Measurements from ENCODE around the gene CD80.

Gene CD80

DNA sequence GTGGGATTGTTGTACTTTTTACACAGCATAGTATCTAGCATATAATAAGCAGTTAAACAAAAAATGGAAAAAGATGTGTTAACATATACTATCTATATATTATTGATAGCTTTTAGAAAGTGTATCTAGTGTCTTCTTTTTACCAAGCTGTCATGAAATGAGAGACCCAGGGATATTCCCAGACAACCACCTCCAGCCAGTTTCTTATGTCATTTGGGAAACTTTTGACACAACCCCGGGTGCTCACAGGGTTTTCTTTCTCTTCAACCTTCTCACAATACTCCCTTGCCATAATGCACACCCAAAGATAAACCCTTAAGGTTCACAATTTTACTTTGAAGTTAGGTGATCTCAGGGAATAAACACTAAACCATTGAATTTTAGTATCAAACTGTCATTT, 33.4 kb upstream of the CD80 start:
- Histone ChIP-seq H3F3A (ENCODE audit: insufficient read depth, low read length) (no peaks in the 10 kb centered on the region), H4K20me1 (ENCODE audit: insufficient read depth, low read length) (no peaks in the 10 kb centered on the region), H3K9me3 (ENCODE audit: low read length) (no peaks in the 10 kb centered on the region; the same call in 1 of the 2 replicates), H3K4me1 (ENCODE audit: insufficient read depth, low read length, severe bottlenecking) (no peaks in the 10 kb centered on the region), H3K27me3 (ENCODE audit: insufficient read depth, low read length) (0 out of 2 replicates have a peak, but pooled peaks cover 7% of the 10 kb centered on the region), H2AFZ (ENCODE audit: low read length) (no peak overlapping the region), H3K4me3 (ENCODE audit: low read depth, low read length, poor library complexity, severe bottlenecking) (no peak overlapping the region), H3K9me2 (ENCODE audit: low read depth, low read length) (no peaks in the 10 kb centered on the region), H3K4me2 (ENCODE audit: low read length) (no peak overlapping the region), H3K9ac (ENCODE audit: low read length) (no peak overlapping the region), H3K27ac (ENCODE audit: low read depth, low read length, poor library complexity, severe bottlenecking) (no peak overlapping the region), H3K79me2 (ENCODE audit: insufficient read depth, low read length) (no peaks in the 10 kb centered on the region), H3K36me3 (ENCODE audit: insufficient read depth, low read length) (no peaks in the 10 kb centered on the region; the same call in 1 of the 2 replicates)
- TF ChIP-seq, protein P1, sequence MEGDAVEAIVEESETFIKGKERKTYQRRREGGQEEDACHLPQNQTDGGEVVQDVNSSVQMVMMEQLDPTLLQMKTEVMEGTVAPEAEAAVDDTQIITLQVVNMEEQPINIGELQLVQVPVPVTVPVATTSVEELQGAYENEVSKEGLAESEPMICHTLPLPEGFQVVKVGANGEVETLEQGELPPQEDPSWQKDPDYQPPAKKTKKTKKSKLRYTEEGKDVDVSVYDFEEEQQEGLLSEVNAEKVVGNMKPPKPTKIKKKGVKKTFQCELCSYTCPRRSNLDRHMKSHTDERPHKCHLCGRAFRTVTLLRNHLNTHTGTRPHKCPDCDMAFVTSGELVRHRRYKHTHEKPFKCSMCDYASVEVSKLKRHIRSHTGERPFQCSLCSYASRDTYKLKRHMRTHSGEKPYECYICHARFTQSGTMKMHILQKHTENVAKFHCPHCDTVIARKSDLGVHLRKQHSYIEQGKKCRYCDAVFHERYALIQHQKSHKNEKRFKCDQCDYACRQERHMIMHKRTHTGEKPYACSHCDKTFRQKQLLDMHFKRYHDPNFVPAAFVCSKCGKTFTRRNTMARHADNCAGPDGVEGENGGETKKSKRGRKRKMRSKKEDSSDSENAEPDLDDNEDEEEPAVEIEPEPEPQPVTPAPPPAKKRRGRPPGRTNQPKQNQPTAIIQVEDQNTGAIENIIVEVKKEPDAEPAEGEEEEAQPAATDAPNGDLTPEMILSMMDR (IDR thresholded peaks at IDR 0.05; ENCODE audit: low read length): no peak
- TF ChIP-seq EZH2 (IDR thresholded peaks at IDR 0.05; ENCODE audit: borderline replicate concordance, low read length): no peak

DNA sequence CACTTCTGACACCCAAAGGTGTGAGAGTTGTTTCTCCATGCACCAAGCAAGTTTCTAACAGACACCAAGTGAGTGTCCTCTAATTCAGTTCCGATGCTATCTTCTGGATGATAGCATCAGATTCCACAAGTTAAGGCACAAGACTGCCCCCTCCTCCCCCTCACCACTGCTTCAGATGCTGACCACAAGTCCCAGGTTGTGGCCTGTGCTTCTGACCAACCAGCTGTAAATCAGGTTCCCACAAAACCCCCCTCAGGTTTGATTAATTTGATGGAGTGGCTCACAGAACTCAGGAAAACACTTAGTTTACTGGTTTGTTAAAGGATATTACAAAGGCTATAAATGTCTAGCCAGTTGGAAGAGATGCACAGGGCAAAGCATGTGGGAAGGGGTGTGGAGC, 31.3 kb upstream of the CD80 start:
- Histone ChIP-seq H3K9me2 (ENCODE audit: low read depth, low read length) (no peaks in the 10 kb centered on the region), H3F3A (ENCODE audit: insufficient read depth, low read length) (no peaks in the 10 kb centered on the region), H2AFZ (ENCODE audit: low read length) (no peak overlapping the region), H3K9ac (ENCODE audit: low read length) (no peak overlapping the region), H3K79me2 (ENCODE audit: insufficient read depth, low read length) (no peaks in the 10 kb centered on the region), H4K20me1 (ENCODE audit: insufficient read depth, low read length) (no peaks in the 10 kb centered on the region), H3K27ac (ENCODE audit: low read depth, low read length, poor library complexity, severe bottlenecking) (no peak overlapping the region), H3K4me1 (ENCODE audit: insufficient read depth, low read length, severe bottlenecking) (no peaks in the 10 kb centered on the region), H3K4me2 (ENCODE audit: low read length) (no peak overlapping the region), H3K4me3 (ENCODE audit: low read depth, low read length, poor library complexity, severe bottlenecking) (no peak overlapping the region), H3K9me3 (ENCODE audit: low read length) (no peaks in the 10 kb centered on the region; the same call in 1 of the 2 replicates), H3K27me3 (ENCODE audit: insufficient read depth, low read length) (0 out of 2 replicates have a peak, but pooled peaks cover 7% of the 10 kb centered on the region), H3K36me3 (ENCODE audit: insufficient read depth, low read length) (no peaks in the 10 kb centered on the region; the same call in 1 of the 2 replicates)
- TF ChIP-seq, protein P1 (IDR thresholded peaks at IDR 0.05; ENCODE audit: low read length): no peak
- TF ChIP-seq EZH2 (IDR thresholded peaks at IDR 0.05; ENCODE audit: borderline replicate concordance, low read length): no peak

DNA sequence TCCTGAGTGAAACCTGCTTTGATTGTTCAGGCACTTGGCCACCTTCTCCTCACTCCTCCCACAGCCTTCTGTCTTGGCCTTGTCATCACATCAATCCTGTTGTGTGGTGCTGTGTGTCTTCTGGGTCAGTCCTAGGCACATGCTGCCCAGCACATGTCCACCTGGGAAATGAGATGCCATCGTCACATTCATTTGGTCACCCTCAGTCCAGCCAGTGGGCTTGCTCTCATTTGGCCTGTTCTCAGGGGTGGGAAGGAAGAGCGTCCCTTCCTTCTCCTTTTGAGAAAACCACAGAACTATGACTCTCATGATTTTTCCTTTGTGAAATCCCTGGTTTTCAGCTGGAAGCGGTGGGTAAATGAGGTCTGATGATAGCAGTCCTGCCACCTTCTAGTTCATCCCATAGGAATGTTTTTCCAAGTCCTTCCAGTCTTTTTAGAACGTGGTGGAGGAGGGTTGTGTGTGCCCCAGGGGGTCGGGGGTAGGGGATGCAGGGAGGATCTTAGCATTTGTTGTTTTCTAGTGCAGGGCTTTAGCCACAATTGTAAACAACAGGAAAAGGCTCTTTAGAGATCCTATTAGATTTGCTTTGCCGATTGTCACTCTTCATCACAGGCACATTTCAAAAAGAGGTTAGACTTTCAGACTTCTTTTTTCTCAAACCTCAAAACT, 29.8 kb upstream of the CD80 start:
- Histone ChIP-seq H3K9me3 (ENCODE audit: low read length) (no peaks in the 10 kb centered on the region; the same call in 1 of the 2 replicates), H3K36me3 (ENCODE audit: insufficient read depth, low read length) (no peaks in the 10 kb centered on the region; the same call in 1 of the 2 replicates), H3F3A (ENCODE audit: insufficient read depth, low read length) (no peaks in the 10 kb centered on the region), H4K20me1 (ENCODE audit: insufficient read depth, low read length) (no peaks in the 10 kb centered on the region), H3K9ac (ENCODE audit: low read length) (no peak overlapping the region), H3K27me3 (ENCODE audit: insufficient read depth, low read length) (0 out of 2 replicates have a peak, but pooled peaks cover 7% of the 10 kb centered on the region), H2AFZ (ENCODE audit: low read length) (no peak overlapping the region), H3K4me2 (ENCODE audit: low read length) (no peak overlapping the region), H3K79me2 (ENCODE audit: insufficient read depth, low read length) (no peaks in the 10 kb centered on the region), H3K4me3 (ENCODE audit: low read depth, low read length, poor library complexity, severe bottlenecking) (no peak overlapping the region), H3K4me1 (ENCODE audit: insufficient read depth, low read length, severe bottlenecking) (no peaks in the 10 kb centered on the region), H3K9me2 (ENCODE audit: low read depth, low read length) (no peaks in the 10 kb centered on the region), H3K27ac (ENCODE audit: low read depth, low read length, poor library complexity, severe bottlenecking) (no peak overlapping the region)
- no peak for TF ChIP-seq EZH2 (IDR thresholded peaks at IDR 0.05; ENCODE audit: borderline replicate concordance, low read length)
- TF ChIP-seq, protein P1 (IDR thresholded peaks at IDR 0.05; ENCODE audit: low read length): no peak

All from OCI-LY1 (cell line).